Gastrocnemius medialis (tissue), 4 donors: ENCODE results near the gene PSPH.
"Not testable (repeated sequence)": the region's sequence is repeated elsewhere in the genome, so short reads cannot be mapped to it uniquely, and the experiment has no call there.

ENCODE experiments used
- CTCF ChIP-seq, 5 experiments: fragments of 450-650 bp in 3 of 5; fragments of 200-600 bp in 2 of 5; sonication (generic) in 2 of 5; IDR thresholded peaks in 4 of 5; conservative IDR thresholded peaks in 1 of 5; 1 replicate in 4 of 5; 2 replicates in 1 of 5; pipeline ENCODE4 v1.5.1; 2016 to 2019; ENCODE audit warnings: antibody characterized with exemption in 5 of 5, mild to moderate bottlenecking in 3 of 5, moderate library complexity in 3 of 5
- POLR2A ChIP-seq, 2 donors: fragments of 450-650 bp; IDR thresholded peaks; one replicate each; pipeline ENCODE4 v1.6.1; 2017; ENCODE audit warnings: antibody characterized with exemption in 2 of 2, mild to moderate bottlenecking in 2 of 2, moderate library complexity in 2 of 2

GRCh38 chr7:56045758-56046157 is 5.5 kb downstream of the PSPH start:
- not testable (repeated sequence) for TF ChIP-seq CTCF (IDR thresholded peaks at IDR 0.05 in 4 of 5, conservative IDR thresholded peaks at IDR 0.05 in 1 of 5); POLR2A (IDR thresholded peaks at IDR 0.05)
